Measurements from ENCODE around the gene ARID1A. TPM values are rescaled to one million over a fixed set of nuclear protein-coding genes. Genes with fewer than 3 reads are reported as not detected.

ARID1A gene
- total and polyA plus RNA-seq, 9 of the 15 experiments (the other 6 are each of a cell fraction or from before 2014, with no cell fraction given): 8.3 to 88.3 (median 22.5) TPM

DNA sequence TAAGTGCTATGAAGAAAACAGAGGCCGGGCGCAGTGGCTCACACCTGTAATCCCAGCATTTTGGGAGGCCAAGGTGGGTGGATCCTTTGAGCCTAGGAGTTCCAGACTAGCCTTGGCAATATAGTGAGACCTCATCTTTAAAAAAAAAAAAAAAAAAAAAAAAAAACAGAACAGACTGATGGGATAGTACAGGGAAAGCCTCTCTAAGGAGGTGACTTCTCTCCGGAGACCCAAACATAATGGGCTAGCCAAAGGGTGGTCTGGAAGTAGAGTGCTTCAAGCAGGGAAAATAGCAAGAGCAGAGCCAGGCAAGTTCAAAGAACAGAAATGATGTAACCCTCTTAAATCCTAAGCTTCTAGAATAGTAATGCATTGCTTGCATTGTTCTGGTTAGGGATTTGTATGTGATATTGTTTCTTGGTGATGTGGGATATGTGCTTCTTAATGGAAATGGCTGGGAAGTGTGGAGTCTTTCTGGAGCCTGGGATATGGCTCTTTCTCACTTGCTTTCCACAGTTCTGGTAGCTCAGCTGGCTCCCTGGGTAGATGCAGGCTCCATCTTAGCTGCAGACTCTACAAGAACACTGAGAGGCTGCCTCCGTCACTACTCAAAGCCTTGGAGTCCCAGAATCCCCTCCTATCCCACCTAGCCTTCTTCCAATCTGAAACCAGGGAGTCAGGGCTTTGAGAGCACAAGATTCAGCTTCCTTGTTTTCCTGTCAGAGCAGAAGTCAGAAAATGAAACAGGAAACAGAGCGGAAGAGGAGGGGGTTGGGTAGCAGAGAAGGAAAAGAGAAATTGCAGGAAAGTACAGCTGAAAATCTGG is 90.0 kb downstream of the ARID1A start (continued):
- TF ChIP-seq, protein P1, sequence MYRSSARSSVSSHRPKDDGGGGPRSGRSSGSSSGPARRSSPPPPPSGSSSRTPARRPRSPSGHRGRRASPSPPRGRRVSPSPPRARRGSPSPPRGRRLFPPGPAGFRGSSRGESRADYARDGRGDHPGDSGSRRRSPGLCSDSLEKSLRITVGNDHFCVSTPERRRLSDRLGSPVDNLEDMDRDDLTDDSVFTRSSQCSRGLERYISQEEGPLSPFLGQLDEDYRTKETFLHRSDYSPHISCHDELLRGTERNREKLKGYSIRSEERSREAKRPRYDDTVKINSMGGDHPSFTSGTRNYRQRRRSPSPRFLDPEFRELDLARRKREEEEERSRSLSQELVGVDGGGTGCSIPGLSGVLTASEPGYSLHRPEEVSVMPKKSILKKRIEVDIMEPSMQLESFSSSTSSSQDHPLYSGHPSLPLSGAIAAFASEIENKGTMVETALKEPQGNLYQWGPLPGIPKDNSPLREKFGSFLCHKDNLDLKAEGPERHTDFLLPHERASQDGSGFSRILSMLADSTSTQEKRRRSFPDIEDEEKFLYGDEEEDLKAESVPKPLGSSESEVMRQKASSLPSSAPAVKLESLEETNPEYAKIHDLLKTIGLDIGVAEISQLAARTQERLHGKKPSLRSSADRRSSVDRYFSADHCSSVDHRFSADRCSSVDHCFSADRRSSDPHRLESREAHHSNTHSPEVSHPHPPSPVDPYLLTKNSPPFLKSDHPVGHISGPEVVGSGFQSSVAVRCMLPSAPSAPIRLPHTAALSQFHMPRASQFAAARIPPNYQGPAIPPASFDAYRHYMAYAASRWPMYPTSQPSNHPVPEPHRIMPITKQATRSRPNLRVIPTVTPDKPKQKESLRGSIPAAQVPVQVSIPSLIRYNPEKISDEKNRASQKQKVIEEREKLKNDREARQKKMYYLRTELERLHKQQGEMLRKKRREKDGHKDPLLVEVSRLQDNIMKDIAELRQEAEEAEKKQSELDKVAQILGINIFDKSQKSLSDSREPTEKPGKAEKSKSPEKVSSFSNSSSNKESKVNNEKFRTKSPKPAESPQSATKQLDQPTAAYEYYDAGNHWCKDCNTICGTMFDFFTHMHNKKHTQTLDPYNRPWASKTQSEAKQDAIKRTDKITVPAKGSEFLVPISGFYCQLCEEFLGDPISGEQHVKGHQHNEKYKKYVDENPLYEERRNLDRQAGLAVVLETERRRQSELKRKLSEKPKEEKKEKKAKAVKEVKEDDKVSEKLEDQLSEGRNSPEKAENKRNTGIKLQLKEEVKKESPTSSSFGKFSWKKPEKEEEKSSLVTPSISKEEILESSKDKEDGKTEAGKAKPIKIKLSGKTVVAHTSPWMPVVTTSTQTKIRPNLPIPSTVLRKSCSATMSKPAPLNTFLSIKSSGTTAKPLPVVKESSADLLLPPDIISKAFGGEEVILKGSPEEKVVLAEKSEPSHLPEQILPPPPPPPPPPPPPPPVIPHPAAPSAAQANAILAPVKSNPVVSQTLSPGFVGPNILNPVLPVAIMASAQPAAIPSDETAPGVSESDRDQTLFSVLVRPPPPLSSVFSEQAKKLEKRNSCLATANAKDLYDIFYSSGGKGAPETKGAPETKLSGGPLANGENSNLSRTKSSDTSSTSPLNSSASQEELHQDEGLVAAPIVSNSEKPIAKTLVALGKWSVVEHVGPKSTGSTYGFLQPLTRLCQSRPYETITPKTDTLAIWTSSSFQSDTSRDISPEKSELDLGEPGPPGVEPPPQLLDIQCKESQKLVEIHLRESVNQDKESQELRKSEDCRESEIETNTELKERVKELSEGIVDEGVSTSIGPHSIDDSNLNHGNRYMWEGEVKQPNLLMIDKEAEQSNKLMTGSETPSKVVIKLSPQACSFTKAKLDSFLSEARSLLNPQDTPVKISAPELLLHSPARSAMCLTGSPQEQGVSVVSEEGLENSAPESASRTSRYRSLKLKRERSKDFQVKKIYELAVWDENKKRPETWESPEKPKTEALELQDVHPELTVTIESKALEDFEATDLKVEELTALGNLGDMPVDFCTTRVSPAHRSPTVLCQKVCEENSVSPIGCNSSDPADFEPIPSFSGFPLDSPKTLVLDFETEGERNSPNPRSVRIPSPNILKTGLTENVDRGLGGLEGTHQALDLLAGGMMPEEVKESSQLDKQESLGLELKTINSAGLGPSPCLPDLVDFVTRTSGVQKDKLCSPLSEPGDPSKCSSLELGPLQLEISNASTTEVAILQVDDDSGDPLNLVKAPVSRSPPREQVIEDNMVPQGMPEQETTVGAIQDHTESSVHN (IDR thresholded peaks at IDR 0.05; ENCODE audit: borderline replicate concordance in 1 of 2, low read depth in 1 of 2): no peak
- TF ChIP-seq EHMT2 (IDR thresholded peaks at IDR 0.05) (no peak), RFX7 (CRISPR knock-in tag; IDR thresholded peaks at IDR 0.05) (no peak), MBD2 (IDR thresholded peaks at IDR 0.05; ENCODE audit: borderline replicate concordance, low read depth) (no peak), FOXM1 (IDR thresholded peaks at IDR 0.05; ENCODE audit: low read depth) (no peak), FOXM1 (CRISPR knock-in tag; IDR thresholded peaks at IDR 0.05; ENCODE audit: low read depth) (no peak), TRIM25 (IDR thresholded peaks at IDR 0.05; ENCODE audit: borderline replicate concordance) (no peak)
- TF ChIP-seq, protein P2, sequence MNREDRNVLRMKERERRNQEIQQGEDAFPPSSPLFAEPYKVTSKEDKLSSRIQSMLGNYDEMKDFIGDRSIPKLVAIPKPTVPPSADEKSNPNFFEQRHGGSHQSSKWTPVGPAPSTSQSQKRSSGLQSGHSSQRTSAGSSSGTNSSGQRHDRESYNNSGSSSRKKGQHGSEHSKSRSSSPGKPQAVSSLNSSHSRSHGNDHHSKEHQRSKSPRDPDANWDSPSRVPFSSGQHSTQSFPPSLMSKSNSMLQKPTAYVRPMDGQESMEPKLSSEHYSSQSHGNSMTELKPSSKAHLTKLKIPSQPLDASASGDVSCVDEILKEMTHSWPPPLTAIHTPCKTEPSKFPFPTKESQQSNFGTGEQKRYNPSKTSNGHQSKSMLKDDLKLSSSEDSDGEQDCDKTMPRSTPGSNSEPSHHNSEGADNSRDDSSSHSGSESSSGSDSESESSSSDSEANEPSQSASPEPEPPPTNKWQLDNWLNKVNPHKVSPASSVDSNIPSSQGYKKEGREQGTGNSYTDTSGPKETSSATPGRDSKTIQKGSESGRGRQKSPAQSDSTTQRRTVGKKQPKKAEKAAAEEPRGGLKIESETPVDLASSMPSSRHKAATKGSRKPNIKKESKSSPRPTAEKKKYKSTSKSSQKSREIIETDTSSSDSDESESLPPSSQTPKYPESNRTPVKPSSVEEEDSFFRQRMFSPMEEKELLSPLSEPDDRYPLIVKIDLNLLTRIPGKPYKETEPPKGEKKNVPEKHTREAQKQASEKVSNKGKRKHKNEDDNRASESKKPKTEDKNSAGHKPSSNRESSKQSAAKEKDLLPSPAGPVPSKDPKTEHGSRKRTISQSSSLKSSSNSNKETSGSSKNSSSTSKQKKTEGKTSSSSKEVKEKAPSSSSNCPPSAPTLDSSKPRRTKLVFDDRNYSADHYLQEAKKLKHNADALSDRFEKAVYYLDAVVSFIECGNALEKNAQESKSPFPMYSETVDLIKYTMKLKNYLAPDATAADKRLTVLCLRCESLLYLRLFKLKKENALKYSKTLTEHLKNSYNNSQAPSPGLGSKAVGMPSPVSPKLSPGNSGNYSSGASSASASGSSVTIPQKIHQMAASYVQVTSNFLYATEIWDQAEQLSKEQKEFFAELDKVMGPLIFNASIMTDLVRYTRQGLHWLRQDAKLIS (CRISPR knock-in tag; IDR thresholded peaks at IDR 0.05): no peak
- TF ChIP-seq, protein P3, sequence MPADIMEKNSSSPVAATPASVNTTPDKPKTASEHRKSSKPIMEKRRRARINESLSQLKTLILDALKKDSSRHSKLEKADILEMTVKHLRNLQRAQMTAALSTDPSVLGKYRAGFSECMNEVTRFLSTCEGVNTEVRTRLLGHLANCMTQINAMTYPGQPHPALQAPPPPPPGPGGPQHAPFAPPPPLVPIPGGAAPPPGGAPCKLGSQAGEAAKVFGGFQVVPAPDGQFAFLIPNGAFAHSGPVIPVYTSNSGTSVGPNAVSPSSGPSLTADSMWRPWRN (IDR thresholded peaks at IDR 0.05; ENCODE audit: low read depth): no peak

Measured in K562 (cell line).